Ramos (cell line): ENCODE measurements around the gene LSM4.

Experiments used
- in situ Hi-C: fragments of 300-500 bp; cut with MboI; formaldehyde crosslinking; loops from one replicate; pipeline ENCODE4 v1.14.3; 2022; ENCODE audit warnings: low sequenced_read_pairs; ENCODE audit not compliant: unreplicated experiment

Gene LSM4

DNA sequence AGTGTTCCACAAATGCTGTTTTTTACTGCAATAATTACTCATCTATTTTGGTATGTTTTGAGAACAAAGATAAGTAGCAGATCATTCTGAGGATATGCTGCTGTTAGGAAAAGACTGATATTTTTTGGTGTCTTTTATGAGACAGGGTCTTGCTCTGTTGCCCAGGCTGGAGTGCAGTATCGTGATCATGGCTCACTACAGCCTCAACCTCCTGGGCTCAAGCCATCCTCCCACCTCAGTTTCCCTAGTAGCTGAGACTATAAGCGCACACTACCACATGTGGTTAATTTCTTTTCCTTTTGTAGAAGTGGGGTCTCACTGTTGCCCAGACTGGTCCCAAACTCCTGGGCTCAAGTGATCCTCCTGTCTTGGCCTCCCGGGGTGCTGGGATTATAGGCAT is 9.5 kb downstream of the LSM4 start:
- in situ Hi-C loops: no loop called here

DNA sequence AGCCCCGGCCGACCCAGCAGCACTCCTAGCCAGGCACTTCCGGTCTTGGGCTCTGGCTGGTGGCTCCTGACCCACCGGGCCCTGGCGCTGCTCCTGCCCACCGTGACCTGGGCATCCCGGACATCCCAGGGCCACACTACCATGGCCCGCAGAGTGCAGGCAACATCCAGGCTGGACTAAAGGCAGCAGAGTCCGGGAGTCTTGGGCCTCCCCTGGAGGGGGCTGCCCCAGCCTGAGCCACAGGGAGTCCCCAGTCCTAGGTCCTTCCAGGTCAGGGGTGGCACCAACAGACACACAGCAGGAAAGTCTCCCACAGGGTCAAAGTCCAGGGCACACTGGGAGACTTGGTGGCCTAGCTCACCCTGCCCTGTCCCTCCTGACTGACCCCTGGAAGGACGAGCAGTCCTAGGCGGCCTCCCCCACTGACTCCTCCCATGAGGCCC is 10.8 kb downstream of the LSM4 start:
- in situ Hi-C loops: no loop called here

DNA sequence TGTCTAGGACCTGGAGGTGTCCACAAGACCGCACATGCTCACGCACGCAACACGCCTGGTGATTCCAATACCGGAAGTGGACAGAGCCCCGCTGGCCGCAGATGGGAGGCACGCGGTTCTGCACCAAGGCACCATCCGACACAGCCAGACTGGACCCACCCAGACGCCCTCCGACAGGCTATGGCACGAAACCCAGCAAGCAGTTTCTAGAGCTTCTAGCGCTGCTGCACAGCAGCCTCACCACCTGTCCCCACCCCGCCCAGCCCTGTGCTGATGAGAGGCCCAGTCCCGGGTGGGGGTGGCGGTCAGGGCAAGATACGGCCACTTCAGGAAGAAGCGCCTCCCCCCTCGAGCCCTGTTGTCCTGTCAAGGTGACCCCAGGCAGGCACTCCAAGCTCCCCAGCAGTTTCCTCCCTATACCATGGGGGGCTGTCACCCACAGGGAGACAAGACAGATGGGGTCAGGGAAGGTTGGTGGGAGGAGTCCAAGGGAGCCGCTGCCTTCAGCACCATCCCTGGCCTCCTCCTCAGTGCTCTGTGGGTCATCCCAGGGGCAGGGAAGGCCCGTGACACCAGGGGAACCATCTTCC is 11.3 kb downstream of the LSM4 start:
- in situ Hi-C loops: no loop called here

DNA sequence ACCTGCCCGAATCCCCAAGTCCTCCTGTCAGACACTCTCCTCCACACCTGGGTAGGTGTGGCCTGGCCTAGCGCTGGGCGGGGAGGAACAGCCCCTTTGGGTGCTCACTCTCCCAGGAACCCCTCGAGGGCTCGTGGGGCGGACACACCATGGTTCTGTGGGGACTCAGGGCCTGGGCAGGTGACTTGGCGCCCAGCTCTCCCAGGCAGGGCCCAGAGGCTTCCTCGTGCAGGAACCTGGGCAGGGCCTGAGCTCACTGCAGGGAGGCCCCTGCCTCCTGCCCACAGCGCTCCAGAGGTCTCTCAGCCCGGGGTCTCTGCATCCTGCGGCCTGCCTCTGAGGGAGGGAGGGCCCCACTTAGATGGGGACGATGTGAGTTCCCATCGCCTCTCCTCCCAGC is 11.9 kb downstream of the LSM4 start:
- in situ Hi-C loops: no loop called here

DNA sequence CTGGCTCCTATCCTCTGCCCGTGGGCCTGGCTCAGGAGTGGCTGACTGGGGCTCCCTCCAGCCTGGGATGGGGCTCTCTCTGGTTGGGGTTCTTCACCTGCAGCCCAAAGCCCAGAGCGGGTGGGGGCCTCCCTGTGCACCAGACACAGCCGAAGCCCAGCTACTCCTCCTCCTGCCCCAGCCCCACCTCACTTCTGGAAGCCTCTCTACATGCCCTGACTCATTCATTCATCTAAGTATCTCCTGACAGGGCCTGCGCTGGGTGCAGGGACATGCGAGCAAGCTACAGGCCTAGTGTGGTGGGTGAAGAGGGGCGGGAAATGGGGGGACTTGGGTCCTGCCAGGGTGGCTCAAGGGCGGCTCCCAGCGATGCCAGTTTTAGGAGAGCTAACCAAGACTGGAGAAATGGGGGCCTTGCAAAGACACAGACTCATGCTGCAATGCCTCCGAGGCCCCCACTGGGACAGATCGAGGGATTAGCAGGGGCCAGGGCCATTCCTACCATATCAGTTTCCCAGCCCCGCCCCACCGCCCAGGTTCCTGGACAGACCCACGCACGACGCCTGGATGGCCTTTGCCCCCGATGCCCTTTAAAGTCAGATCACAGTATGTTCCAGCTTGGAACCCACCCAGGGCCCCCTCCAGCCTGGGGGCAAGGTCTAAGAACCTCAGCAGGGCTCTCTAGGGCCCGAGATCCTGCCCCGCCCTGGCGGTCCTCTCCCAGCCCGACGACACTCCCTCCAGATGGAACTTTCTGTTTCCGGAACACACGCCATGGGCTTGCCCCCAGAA is 12.6 kb downstream of the LSM4 start:
- in situ Hi-C loops: no loop called here

DNA sequence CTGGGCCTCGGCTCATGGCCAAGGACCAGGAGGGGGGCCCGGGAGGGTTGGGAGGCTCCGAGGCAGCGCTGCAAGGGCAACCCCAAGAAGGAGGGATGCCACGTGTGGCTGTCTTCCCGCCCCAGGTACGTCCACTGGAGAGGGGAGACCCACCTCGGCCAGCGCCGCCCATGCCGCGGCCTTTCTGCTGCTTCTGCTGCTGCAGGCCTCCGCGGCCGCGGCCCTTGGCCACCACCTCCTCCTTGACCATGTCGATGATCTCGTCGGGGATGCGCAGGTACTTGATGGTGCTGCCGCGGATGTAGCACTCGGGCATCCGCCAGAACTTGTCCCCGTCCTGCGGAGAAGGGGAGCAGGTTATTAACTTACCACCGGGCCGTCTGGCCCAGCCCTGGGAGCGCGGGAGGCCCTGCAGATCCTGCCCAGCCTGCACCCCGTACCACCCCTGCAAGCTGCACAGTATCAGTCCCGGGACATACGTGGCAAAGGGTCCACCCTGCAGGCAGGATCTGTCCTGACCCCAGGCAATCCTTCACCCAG is 13.3 kb downstream of the LSM4 start:
- in situ Hi-C loops: no loop called here

DNA sequence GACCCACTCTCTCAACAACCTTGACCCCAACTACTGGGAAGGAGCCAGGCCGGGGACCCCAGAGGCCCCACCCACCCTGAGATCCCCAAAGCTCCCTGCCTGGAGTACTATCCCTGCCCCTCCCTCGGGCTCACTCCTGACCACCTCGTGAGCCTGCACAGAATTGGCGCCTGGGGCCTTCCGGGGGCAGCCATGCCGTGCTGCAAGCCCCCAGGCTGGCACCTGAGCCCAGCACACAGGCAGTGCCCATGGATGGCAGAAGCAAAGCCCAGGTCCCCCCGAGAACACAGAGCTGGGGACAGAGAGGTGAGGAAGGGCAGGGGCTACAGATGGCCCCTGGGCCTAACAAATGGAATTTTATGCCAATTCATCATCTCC is 13.9 kb downstream of the LSM4 start:
- in situ Hi-C loops: no loop called here

DNA sequence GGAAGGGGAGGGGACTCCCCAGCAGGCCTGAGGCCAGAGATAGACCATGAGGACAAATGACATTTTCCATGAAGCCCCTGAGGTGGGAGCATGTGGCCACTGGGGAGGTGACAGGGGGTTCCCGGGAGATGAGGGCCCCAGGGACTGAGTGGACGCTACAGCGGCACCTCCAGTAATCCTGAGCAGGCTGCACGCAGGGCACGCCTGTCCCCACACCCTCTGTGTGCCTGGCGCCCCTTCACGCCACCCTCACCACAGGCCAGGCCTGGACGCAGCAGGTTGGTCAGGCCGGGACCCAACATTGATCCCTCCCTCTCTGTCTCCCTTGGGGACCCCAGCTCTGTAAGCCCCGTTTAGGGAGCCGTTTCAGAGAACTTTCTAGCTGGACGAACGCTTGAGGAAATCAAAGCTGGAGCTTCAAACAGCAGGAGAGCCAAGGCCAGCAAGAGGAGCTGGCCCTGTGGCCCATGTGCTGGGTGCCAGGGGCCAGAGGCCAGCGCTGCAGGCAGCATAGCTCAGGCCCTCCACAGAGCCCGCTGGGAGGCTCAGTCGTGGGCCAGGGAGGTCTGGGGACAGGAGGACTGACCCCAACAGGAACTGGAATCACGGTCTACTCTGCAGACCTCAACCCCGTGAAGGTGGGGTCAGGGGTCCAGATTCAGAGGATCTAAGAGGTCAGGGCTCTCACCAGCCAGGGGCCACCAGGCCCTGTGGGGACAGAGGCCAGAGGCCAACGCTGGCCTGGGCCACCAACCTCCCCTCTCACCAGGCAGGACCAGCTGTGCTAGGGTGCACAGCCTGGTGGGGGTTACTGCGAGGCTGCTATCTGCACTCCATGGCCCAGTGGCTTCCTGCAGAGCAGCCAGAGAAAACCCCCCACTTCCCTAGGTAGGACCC is 14.6 kb downstream of the LSM4 start:
- in situ Hi-C loops: no loop called here

DNA sequence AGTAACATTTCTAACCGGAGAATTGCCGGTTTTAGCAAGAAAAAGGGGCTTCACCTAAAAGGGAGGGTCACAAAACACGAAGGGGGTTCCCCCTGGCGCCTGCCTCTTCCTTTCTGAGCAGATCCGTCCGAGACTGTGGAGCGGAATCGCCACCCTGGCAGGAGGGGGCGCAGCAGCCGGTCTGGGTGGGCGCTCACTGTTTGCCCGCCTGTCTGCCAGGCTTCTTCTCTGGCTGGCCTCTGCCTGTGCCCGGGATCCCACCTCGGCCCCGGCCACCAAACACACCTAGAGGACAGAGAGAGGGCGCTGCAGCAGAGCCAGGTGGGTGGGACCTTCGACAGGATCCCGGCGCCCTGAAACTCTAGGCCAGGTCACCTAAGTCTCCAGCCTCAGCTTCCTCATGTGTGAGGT is 15.6 kb downstream of the LSM4 start:
- in situ Hi-C loops: no loop called here

DNA sequence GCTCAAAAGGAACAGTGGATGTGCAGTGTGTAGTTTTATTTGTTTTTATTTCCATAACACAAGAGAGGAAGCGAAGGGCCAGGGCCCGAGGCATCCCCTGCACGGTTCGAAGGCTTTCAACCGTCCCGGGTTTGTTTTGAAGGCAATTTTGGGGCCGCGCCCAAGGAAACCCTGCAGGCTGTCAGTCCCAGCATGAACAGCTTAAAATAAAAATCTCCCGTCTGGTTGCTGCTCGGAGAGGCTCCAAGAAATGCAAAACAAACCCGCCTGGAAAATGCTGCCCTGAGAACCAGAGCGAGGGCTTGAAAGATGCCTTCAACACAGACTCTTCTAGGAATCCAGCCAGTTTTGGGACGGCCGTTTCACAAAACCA is 16.0 kb downstream of the LSM4 start:
- in situ Hi-C loops: no loop called here

DNA sequence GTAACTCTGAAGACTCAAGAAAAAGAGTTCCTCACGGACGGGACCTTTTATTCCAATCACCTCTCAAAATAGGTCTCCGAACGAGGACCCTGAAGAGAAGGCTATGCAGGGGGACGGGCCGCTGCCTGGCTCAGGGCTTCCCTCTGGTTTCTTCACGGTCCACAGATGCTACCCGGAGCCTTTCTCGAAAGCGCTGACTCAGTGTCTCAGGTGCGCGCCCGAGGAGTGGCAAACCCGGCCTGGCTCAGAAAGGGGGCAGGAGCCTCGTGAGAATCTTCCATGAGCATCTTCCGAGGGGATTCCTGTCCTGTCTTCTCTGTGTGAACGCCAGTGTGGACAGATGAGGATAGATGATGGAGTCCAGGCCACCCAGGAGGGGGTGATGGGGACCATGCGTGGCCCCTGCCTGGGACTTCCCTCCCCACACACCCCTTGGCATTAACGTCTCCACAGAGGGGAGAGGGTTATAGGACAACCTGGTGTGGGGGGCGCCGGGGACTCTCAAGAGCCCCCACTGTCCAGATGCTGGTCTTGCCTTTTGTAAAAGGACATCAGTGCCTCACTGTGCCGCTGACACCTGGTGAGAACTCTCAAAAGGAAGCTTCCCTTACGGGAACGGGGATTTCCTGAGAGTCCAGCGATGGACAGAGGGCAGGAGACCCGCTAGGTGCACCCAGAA is 16.5 kb downstream of the LSM4 start:
- in situ Hi-C loops: no loop called here

DNA sequence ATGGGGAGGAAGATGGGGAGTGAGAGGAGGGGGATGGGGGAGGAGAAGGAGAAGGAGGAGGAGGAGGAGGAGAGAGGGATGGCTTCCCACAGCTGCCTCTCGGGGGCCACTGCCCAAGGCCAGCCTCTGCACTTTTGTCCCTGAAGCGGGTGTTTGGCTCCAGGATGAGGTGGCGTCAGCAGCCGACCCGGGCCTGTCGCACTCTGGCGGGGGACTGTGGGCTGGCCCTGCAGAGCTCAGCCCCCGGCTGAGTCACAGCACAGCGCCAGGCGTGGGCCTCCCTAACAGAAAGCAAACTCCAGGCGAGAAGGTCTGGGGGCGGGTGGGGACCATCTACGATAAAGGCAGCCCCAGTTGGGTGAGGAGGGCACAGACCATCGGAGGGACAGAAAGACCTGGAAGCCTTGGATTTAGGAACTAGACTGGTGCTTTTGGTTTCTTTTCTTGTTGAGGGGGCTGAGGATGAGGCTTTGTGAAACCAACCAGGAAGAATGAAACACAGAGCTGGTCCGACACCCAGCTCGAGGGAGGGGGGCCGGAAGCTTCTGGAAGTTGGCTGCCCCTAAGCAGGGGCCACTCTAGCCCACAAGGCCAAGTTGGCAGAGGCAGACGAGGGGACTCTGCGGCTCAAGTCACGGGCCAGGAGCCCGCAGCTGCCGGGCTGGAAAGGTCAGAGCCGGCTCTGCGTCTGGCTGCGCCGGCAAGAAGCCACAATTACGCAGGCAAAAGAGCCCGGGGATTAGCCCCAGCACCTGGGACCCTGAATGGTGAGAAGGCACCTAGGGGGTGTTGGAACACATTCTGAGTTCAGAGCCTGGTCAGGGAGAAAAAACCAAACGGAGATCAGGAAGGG is 18.2 kb downstream of the LSM4 start:
- in situ Hi-C loops: no loop called here

DNA sequence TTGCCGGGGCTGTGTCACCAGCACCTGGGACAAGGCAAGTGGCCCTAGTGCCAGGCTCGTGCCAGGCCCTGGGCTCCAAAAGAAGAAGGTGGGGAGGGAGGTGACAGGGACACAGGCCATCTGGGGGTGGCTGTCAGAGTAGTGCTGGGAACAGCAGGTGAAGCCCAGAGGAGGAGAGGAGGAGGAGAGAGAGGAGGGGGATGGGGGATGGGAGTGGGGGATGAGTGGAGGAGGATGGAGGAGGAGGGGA is 18.7 kb downstream of the LSM4 start:
- in situ Hi-C loops: no loop called here

DNA sequence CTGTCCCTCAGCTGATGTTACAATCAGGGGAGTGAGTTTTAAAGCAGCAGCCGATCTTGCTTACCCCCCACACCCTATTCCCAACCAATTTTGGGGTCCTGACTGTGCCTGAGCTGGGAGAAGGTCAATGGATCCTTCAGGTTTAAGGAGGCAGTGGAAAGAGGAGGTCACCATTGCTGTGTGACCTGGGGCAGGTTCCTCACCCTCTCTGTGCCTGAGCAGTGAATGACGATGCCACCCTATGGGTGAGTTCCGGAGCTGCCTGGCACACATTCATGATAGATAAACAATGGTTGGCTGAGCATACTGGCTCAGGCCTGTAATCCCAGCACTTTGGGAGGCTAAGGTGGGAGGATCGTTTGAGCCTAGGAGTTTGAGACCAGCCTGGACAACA is 21.2 kb downstream of the LSM4 start:
- in situ Hi-C loops: no loop called here

DNA sequence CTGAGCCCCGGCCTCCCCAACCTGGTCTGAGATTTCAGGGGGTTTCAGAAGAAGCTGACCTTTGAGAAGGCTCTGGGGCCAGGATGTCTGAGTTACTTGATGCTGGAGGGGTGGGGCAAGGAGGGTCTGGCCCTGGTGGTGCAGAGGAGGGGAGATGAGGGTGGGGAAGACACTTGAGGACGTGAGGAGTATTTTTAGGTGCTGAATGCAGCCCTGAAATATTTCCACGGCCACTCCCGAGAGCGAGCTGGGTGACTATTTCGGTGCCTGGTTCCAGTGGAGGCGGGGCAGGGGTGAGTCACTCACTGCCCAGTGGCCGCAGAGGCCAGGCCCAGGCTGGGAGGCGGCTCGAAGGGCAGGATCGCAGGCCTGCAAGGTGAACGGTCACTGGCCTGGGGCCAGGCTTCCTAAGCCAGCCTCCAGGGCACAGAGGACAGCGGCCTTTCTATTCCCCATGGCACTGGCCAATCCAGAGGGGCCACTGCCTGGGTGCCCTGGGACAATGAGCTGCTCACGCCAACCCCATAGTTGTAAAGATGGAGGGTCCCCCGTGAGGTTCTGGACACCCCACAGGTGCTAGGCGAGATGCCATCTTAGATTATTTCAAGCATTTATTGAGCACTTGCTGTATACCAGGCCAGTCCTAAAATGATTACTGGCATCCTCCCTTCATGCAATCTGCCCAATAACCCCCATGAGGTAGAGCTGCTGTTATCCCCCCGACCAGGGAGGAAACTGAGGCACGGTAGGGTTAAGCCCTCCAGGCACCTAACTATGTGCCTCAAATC is 21.8 kb downstream of the LSM4 start:
- in situ Hi-C loops: no loop called here

DNA sequence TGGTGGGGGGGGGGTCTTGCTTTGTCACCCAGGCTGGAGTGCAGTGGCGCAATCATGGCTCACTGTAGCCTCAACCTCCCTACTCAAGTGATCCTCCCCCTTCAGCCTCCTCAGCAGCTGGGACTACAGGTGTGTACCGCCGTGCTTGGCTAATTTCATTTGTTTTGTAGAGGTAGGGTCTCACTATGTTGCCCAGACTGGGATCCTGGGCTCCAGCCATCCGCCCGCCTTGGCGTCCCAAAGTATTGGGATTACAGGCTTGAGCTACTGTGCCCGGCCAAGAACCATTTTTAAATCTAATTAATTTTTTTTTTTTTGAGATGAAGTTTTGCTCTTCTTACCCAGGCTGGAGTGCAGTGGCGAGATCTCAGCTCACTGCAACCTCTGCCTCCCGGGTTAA is 23.2 kb downstream of the LSM4 start:
- in situ Hi-C loops: no loop called here

DNA sequence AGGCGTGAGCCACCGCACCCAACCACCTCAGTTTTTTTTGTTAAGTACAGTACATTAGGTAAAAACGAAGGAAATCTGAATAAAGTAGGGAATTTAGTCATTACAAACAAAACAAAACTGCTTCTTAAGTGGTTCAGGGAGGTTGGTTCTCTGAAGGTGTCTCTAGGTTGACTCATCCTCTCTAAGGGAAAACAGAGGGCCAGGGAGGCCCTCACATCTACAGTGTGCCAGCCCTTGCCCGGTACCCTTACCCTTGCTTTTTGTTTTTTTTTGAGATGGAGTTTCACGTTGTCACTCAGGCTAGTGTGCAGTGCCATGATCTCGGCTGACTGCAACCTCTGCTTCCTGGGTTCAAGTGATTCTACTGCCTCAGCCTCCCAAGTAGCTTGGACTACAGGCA is 24.3 kb downstream of the LSM4 start:
- in situ Hi-C loops: no loop called here

DNA sequence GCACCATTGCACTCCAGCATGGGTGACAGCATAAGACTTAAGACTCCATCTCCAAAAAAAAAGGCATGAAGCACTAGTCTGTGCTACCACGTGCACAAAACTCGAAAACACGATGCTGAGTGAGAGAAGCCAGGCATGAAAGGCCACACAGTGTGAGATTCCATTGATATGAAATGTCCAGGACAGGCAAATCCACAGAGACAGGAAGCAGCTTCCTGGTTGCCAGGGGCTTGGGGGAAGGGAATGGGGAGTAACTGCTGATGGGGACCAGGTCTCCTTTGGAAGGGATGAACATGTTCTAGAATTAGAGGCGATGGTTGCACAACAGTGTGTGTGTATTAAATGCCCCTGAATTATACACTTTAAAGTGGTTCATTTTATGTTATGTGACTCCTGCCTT is 25.6 kb downstream of the LSM4 start:
- in situ Hi-C loops: no loop called here

DNA sequence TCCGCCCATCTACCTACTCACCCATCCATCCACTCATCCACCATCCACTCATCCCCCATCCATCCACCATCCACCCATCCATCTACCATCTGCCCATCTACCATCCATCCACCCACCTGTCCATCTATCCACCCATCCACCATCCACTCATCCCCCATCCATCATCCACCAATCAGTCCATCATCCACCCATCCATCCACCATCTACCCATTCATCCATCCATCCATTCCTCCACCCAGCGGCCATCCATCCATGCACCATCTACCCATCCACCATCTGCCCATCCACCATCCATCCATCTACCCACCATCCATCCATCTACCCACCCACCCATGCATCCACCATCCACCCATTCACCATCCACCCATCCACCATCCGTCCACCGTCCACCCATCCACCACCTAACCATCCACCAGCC is 27.8 kb downstream of the LSM4 start:
- in situ Hi-C loops: no loop called here
